HepG2 (cell line): ENCODE results near the gene MORF4L2. TPM values are rescaled to one million over a fixed set of nuclear protein-coding genes. Genes with fewer than 3 reads are reported as not detected.

Source experiments
- AHDC1 ChIP-seq: sonication (generic); formaldehyde crosslinking; IDR thresholded peaks from 2 replicates; pipeline ENCODE4 v1.5.1; 2020; ENCODE audit warnings: mild to moderate bottlenecking, missing genetic modification reagents, borderline replicate concordance
- ARHGAP35 ChIP-seq: sonication (generic); formaldehyde crosslinking; IDR thresholded peaks from 2 replicates; pipeline ENCODE4 v1.9.0; 2022; ENCODE audit warnings: mild to moderate bottlenecking, inconsistent platforms, moderate library complexity, missing genetic modification reagents, borderline replicate concordance
- BCL6 ChIP-seq: IDR thresholded peaks from 2 replicates; pipeline ENCODE4 v1.6.1; 2016; ENCODE audit warnings: missing genetic modification reagents, missing compliant biosample characterization
- DNMT3B ChIP-seq: conservative IDR thresholded peaks from 2 replicates; pipeline ENCODE4 v1.6.1; 2016; ENCODE audit warnings: missing biosample characterization, control low read depth
- ELK4 ChIP-seq: sonication (generic); formaldehyde crosslinking; IDR thresholded peaks from 2 replicates; pipeline ENCODE4 v1.9.0; 2021; ENCODE audit warnings: missing genetic modification reagents, borderline replicate concordance
- EP300 ChIP-seq, 3 experiments: sonication (generic) in 1 of 3; formaldehyde crosslinking in 1 of 3; IDR thresholded peaks; 2 replicates each; pipeline versions ENCODE4 v1.5.1 to v1.6.1; 2011 to 2020; ENCODE audit warnings: low read depth in 2 of 3, low read length in 2 of 3, borderline replicate concordance in 1 of 3, improper control_type of control experiment in 1 of 3, mild to moderate bottlenecking in 1 of 3, missing genetic modification reagents in 1 of 3, moderate library complexity in 1 of 3
- FOXM1 ChIP-seq: sonication (generic); formaldehyde crosslinking; IDR thresholded peaks from 2 replicates; pipeline ENCODE4 v1.5.0; 2020; ENCODE audit warnings: missing genetic modification reagents
- GTF3A ChIP-seq: sonication (generic); formaldehyde crosslinking; conservative IDR thresholded peaks from 2 replicates; pipeline ENCODE4 v1.4.0; 2020; ENCODE audit warnings: mild to moderate bottlenecking, missing genetic modification reagents
- MBNL3 ChIP-seq: fragments of 250-450 bp; sonication (Bioruptor Pico); conservative IDR thresholded peaks from 2 replicates; pipeline ENCODE4 v1.8.0; 2022; ENCODE audit warnings: mild to moderate bottlenecking, inconsistent platforms
- MYPOP ChIP-seq: sonication (generic); formaldehyde crosslinking; IDR thresholded peaks from 2 replicates; pipeline ENCODE4 v1.8.1; 2023; ENCODE audit warnings: mild to moderate bottlenecking, moderate library complexity, missing genetic modification reagents
- NFRKB ChIP-seq: fragments of 450-650 bp; IDR thresholded peaks from 2 replicates; pipeline ENCODE4 v1.6.1; 2017
- NRL ChIP-seq: sonication (generic); formaldehyde crosslinking; IDR thresholded peaks from 2 replicates; pipeline ENCODE4 v1.5.0; 2020; ENCODE audit warnings: missing genetic modification reagents, mild to moderate bottlenecking, moderate library complexity, borderline replicate concordance
- SALL1 ChIP-seq: sonication (generic); formaldehyde crosslinking; IDR thresholded peaks from 2 replicates; pipeline ENCODE4 v1.8.0; 2022; ENCODE audit warnings: mild to moderate bottlenecking, missing genetic modification reagents
- SNAI1 ChIP-seq: sonication (generic); formaldehyde crosslinking; IDR thresholded peaks from 2 replicates; pipeline ENCODE4 v1.5.0; 2020; ENCODE audit warnings: mild to moderate bottlenecking, missing genetic modification reagents, borderline replicate concordance
- TCF7 ChIP-seq: sonication (generic); IDR thresholded peaks from 2 replicates; pipeline ENCODE4 v1.6.1; 2016; ENCODE audit warnings: antibody characterized with exemption, low read depth
- ZNF496 ChIP-seq: sonication (generic); formaldehyde crosslinking; IDR thresholded peaks from 2 replicates; pipeline ENCODE4 v1.8.1; 2023; ENCODE audit warnings: mild to moderate bottlenecking, moderate library complexity, missing genetic modification reagents; ENCODE audit not compliant: insufficient replicate concordance
- ZNF549 ChIP-seq: sonication (generic); formaldehyde crosslinking; IDR thresholded peaks from 2 replicates; pipeline ENCODE4 v1.5.0; 2020; ENCODE audit warnings: missing genetic modification reagents
- ZNF564 ChIP-seq: sonication (generic); formaldehyde crosslinking; IDR thresholded peaks from 2 replicates; pipeline ENCODE4 v1.8.1; 2023; ENCODE audit warnings: mild to moderate bottlenecking, missing genetic modification reagents
- ZNF766 ChIP-seq: sonication (generic); formaldehyde crosslinking; IDR thresholded peaks from 2 replicates; pipeline ENCODE4 v1.5.0; 2020; ENCODE audit warnings: missing genetic modification reagents, borderline replicate concordance
- ZNF850 ChIP-seq: sonication (generic); formaldehyde crosslinking; conservative IDR thresholded peaks from 2 replicates; pipeline ENCODE4 v1.9.0; 2021; ENCODE audit warnings: mild to moderate bottlenecking, missing genetic modification reagents
- polyA plus RNA-seq, 8 experiments: library from polyadenylated mRNA; depleted of rRNA in 3 of 8; stranded (reverse) in 7 of 8; unstranded in 1 of 8; fragments of >200 nt; fragmentation: Illumina TruSeq in 4 of 8; extraction: Trizol in 4 of 8; gene quantifications; 2 replicates each; pipeline versions ENCODE4 v1.2.1 to v1.2.3, GENCODE V29; 2011 to 2016; ENCODE audit warnings: low read depth in 4 of 8, missing spikeins in 1 of 8, mixed read lengths in 1 of 8; ENCODE audit not compliant: insufficient read depth in 1 of 8
- total RNA-seq, 5 experiments: library from RNA; depleted of rRNA; stranded (reverse); fragments of >200 nt; fragmentation: Illumina TruSeq; extraction: Trizol; gene quantifications; 2 replicates each; pipeline ENCODE4 v1.2.3, GENCODE V29; 2016; ENCODE audit warnings: low read depth in 1 of 5
- TF ChIP-seq, protein P1 (sequence below): sonication (generic); formaldehyde crosslinking; IDR thresholded peaks from 2 replicates; pipeline ENCODE4 v1.4.0; 2020; ENCODE audit warnings: missing genetic modification reagents

Gene MORF4L2
- total and polyA plus RNA-seq, 2 of the 13 experiments (the other 11 are each of a cell fraction or from before 2014, with no cell fraction given), result 358 to 469 TPM

- TF ChIP-seq AHDC1 (CRISPR knock-in tag) (peak; percentile 58; the same call in 1 of the 2 replicates), ELK4 (CRISPR knock-in tag) (no peak), EP300 (IDR thresholded peaks at IDR 0.05; ENCODE audit: low read depth in 2 of 2, low read length in 2 of 2) (peak in 1 of 2 experiments; percentile 50; a peak in 1 of 4 replicates), EP300 (CRISPR knock-in tag; IDR thresholded peaks at IDR 0.05; ENCODE audit: borderline replicate concordance) (peak; percentile 47; the same call in 1 of the 2 replicates), ZNF496 (no peak), SALL1 (CRISPR knock-in tag) (no peak; the same call in 1 of the 2 replicates), TCF7 (peak; percentile 70), GTF3A (CRISPR knock-in tag) (no peak), MYPOP (CRISPR knock-in tag) (no peak), MBNL3 (CRISPR knock-in tag) (no peak), BCL6 (CRISPR knock-in tag) (no peak), ZNF850 (CRISPR knock-in tag) (no peak), DNMT3B (no peak), FOXM1 (CRISPR knock-in tag) (no peak), NRL (CRISPR knock-in tag) (no peak), ZNF564 (CRISPR knock-in tag) (no peak), ZNF766 (no peak), NFRKB (no peak), SNAI1 (no peak), ARHGAP35 (no peak), ZNF549 (CRISPR knock-in tag) (no peak)
- TF ChIP-seq, protein P1, sequence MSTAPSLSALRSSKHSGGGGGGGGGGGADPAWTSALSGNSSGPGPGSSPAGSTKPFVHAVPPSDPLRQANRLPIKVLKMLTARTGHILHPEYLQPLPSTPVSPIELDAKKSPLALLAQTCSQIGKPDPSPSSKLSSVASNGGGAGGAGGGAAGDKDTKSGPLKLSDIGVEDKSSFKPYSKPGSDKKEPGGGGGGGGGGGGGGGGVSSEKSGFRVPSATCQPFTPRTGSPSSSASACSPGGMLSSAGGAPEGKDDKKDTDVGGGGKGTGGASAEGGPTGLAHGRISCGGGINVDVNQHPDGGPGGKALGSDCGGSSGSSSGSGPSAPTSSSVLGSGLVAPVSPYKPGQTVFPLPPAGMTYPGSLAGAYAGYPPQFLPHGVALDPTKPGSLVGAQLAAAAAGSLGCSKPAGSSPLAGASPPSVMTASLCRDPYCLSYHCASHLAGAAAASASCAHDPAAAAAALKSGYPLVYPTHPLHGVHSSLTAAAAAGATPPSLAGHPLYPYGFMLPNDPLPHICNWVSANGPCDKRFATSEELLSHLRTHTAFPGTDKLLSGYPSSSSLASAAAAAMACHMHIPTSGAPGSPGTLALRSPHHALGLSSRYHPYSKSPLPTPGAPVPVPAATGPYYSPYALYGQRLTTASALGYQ (CRISPR knock-in tag), result no peak
Observed at GRCh38 chrX:103691059-103691458, 4.6 kb upstream of the MORF4L2 start (continued).
